Measurements from ENCODE around the gene MMRN2.

DNA sequence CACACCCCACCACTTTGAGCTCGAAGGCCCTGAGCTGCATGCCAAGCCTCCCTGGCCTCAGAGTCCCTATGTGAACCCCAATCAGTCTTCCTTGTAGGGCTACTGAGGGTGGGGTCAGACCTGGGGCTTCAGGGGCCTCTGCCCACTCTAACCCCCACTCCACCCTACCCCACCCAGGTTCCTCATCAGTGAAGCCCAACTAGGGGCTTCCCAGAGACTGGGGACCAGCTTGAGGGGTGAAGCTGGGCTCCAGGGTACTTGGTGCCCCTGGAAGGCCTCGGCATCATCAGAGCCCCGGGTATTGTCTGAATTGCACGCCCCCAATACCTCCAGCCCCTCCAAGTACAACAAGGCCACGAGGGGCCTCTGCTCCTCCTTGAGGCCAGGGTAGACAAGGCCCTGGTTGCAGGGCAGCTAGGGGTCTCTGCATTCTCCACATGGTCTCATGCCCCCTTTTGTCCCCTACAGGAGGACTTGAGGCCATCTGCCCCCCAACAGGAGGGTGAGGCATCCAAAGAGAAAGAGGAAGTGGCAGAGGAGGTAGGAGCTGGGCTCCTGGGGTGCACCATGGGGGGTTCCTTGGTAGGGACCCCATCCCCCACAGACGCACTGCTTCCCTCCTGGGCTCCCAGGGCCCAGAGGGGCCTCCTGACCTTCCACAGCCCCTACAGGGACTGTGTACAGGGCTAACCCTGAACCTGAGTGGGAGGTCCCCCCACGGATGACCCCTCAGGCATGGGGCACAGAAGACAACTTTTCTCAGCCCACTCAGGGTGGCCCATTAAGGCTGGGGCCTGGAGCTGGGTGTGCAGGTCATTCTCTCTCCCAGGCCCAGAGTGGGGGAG lies 4.9 kb upstream of the MMRN2 start:
- TF ChIP-seq POLR2A (IDR thresholded peaks at IDR 0.05) (no peak), POLR2AphosphoS5 (IDR thresholded peaks at IDR 0.05) (no peak)
- TF ChIP-seq, protein P1, sequence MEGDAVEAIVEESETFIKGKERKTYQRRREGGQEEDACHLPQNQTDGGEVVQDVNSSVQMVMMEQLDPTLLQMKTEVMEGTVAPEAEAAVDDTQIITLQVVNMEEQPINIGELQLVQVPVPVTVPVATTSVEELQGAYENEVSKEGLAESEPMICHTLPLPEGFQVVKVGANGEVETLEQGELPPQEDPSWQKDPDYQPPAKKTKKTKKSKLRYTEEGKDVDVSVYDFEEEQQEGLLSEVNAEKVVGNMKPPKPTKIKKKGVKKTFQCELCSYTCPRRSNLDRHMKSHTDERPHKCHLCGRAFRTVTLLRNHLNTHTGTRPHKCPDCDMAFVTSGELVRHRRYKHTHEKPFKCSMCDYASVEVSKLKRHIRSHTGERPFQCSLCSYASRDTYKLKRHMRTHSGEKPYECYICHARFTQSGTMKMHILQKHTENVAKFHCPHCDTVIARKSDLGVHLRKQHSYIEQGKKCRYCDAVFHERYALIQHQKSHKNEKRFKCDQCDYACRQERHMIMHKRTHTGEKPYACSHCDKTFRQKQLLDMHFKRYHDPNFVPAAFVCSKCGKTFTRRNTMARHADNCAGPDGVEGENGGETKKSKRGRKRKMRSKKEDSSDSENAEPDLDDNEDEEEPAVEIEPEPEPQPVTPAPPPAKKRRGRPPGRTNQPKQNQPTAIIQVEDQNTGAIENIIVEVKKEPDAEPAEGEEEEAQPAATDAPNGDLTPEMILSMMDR (IDR thresholded peaks at IDR 0.05): no peak
